ENCODE measurements around the gene KCNIP4.

GRCh38 chr4:21722157-21722839, 226.3 kb downstream of the KCNIP4 start:
- TF ChIP-seq POLR2A (IDR thresholded peaks at IDR 0.05) (no peak), CTCF (IDR thresholded peaks at IDR 0.05) (no peak)
